BE2C (cell line): ENCODE results near the gene PARP11.

Experiments used
- DNase-seq: peaks from one replicate; pipeline ENCODE4 v3.0.0-alpha.2; 2020
- H3K27me3 ChIP-seq: fragments of 250-450 bp; sonication (Bioruptor Pico); 2 replicates; pipeline ENCODE4 v1.5.1; 2020; ENCODE audit warnings: mild to moderate bottlenecking
- H3K36me3 ChIP-seq: fragments of 250-450 bp; sonication (Bioruptor Pico); 2 replicates; pipeline ENCODE4 v1.5.1; 2020; ENCODE audit warnings: mild to moderate bottlenecking
- H3K4me1 ChIP-seq: fragments of 250-450 bp; sonication (Bioruptor Pico); 2 replicates; pipeline ENCODE4 v1.5.1; 2020
- H3K4me3 ChIP-seq: 2 replicates; pipeline ENCODE4 v1.5.1; 2011; ENCODE audit warnings: low read depth, low read length
- H3K9me3 ChIP-seq: fragments of 250-450 bp; sonication (Bioruptor Pico); 2 replicates; pipeline ENCODE4 v1.5.1; 2020
- TF ChIP-seq, protein P1 (sequence below): IDR thresholded peaks from 2 replicates; pipeline ENCODE4 v1.5.1; 2012; ENCODE audit warnings: mild to moderate bottlenecking, low read depth, low read length

PARP11 gene

DNA sequence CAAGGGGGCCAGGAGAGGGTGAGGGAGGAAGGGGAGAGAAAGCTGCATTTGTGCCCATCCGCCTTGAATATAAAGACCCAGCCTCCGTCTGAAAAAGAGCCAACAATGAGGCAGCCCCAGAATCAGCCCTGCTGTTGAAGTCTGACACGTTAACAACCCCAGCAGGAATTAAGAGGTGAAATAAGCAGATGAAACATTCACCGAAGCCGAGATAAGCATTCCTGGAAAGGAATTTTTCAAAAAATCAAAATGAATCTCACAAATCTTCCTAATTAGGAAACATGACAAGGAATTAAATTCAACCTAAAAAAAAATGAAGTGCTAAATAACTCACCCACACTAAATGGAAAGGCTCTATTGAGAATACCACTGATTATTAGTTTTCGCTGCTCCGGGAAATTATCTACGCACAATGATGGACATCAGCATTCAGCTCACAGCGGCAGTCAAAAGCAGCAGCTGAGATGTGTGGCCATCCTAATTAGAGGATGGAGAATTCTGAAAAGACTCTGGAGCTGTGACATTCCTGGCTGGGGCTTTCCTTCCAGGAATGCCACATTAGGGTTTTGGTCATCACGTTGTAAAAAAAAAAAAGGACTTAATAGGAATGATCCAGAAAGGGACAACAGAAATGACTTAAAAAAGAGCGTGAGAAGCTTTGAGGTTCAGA, 8.2 kb upstream of the PARP11 start:
- TF ChIP-seq, protein P1, sequence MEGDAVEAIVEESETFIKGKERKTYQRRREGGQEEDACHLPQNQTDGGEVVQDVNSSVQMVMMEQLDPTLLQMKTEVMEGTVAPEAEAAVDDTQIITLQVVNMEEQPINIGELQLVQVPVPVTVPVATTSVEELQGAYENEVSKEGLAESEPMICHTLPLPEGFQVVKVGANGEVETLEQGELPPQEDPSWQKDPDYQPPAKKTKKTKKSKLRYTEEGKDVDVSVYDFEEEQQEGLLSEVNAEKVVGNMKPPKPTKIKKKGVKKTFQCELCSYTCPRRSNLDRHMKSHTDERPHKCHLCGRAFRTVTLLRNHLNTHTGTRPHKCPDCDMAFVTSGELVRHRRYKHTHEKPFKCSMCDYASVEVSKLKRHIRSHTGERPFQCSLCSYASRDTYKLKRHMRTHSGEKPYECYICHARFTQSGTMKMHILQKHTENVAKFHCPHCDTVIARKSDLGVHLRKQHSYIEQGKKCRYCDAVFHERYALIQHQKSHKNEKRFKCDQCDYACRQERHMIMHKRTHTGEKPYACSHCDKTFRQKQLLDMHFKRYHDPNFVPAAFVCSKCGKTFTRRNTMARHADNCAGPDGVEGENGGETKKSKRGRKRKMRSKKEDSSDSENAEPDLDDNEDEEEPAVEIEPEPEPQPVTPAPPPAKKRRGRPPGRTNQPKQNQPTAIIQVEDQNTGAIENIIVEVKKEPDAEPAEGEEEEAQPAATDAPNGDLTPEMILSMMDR, result no peak

DNA sequence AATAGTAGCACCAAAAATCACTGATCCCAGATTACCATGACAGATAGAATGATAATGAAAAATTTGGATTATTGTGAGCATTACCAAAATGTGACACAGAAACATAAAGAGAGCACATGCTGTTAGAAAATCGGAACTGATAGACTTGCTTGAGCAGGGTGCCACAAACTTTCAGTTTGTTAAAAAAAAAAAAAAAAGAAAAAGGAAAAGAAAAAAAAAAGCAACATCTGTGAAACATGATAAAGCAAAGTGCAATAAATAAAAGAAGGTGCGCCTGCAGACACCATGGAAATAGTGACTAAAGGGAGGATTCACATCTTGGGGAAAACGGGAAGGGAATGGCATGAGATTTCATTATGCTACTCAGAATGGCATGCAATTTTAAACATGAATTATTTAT, 6.6 kb upstream of the PARP11 start:
- no peak for DNase-seq
- TF ChIP-seq, protein P1, result no peak
- Histone ChIP-seq H3K4me1 (no peaks in the 10 kb centered on the region), H3K36me3 (no peaks in the 10 kb centered on the region), H3K27me3 (peaks cover 48% of the 10 kb centered on the region), H3K4me3 (no peak overlapping the region), H3K9me3 (no peaks in the 10 kb centered on the region)

More for the DNA sequence above, 8.2 kb upstream of the PARP11 start:
- peaks cover 52% of the 10 kb centered on the region for H3K27me3 ChIP-seq
- H3K36me3 ChIP-seq, result no peaks in the 10 kb centered on the region
- no peaks in the 10 kb centered on the region for H3K4me1 ChIP-seq
- DNase-seq, result no peak
- H3K9me3 ChIP-seq, result no peaks in the 10 kb centered on the region
- H3K4me3 ChIP-seq, result no peak overlapping the region

DNA sequence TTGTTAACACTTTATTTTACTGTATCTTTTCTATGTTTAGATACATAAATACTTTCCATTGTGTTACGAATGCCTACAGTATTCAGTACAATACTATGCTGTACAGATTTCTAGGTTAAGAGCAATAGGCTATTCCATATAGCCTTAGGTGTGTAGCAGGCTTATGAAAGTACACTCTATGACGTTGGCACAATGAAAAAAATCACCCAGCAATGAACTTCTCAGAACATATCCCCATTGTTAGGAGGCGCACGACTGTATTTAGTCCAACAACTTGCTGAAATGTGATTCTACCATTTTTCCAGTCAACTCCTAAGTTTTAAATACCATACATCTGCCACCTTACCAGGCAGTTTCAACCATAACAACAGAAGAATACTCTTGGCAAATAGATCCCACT, 1.8 kb downstream of the PARP11 start:
- Histone ChIP-seq H3K27me3 (peaks cover 4% of the 10 kb centered on the region), H3K4me3 (no peak overlapping the region), H3K4me1 (0 out of 2 replicates have a peak, but pooled peaks cover 3% of the 10 kb centered on the region), H3K9me3 (no peaks in the 10 kb centered on the region), H3K36me3 (no peaks in the 10 kb centered on the region)
- TF ChIP-seq, protein P1, result no peak
- no peak for DNase-seq

DNA sequence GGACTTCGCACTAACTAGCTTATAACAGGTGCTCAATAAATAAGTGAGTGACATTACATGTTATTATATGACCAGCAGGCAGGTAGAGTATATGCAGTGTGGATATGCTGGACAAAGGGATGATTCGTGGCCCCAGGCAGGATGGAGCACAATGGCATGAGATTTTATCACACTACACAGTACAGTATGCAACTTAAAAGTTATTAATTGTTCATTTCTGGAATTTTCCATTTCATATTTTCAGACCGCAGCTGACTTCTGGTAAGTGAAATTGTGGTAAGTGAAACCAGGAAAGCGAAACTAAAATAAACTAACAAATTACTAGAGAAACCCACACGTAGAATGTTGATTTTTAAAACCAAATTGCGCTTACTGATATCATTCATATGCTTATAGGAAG, 3.3 kb downstream of the PARP11 start:
- no peak for DNase-seq
- TF ChIP-seq, protein P1, result no peak

DNA sequence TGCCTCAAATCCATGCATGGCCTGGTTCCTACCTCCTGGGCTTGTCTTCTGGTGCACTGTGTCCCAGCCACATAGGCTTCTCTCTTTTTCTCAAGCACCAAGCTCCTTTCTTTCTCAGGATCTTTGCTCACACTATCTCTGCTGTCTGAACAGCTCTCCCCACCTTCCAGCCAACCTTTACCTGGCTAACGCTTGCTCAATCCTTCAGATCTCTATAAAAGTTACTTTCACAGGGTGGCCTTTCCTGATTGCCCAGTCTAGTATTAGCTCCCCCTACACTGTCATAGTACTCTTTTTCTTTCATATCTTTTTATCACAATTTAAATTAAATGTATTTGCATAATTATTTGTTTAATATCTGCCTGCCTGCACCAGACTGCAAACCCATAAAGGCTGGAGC, 3.8 kb downstream of the PARP11 start:
- TF ChIP-seq, protein P1, result no peak
- Histone ChIP-seq H3K4me1 (0 out of 2 replicates have a peak, but pooled peaks cover 3% of the 10 kb centered on the region), H3K36me3 (no peaks in the 10 kb centered on the region), H3K27me3 (no peaks in the 10 kb centered on the region; the same call in 1 of the 2 replicates), H3K4me3 (no peak overlapping the region), H3K9me3 (no peaks in the 10 kb centered on the region)
- no peak for DNase-seq

More for the DNA sequence above, 3.3 kb downstream of the PARP11 start:
- Histone ChIP-seq H3K36me3 (no peaks in the 10 kb centered on the region), H3K4me1 (0 out of 2 replicates have a peak, but pooled peaks cover 3% of the 10 kb centered on the region), H3K27me3 (no peaks in the 10 kb centered on the region; the same call in 1 of the 2 replicates), H3K4me3 (no peak overlapping the region), H3K9me3 (no peaks in the 10 kb centered on the region)

DNA sequence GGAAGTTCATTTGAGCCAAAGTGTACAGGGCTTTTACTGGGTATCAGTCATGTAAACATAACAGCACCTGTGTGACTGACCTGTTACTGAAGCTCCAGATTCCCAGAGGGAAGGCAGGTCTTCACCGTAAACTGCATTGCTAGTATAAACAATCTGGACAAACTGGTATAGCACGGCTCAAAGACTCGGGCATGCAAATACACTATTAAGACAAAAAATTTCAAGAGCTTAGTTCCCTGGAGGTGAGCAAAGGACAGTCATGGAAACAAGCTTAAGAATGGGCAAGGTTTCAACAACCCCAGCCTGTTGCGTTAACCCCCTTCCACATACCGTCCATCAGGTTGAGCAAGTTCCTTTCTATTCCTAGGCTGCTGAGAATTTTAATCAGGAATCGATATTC, 9.4 kb downstream of the PARP11 start:
- no peaks in the 10 kb centered on the region for H3K4me1 ChIP-seq
- TF ChIP-seq, protein P1, result no peak

More for the DNA sequence above, 9.4 kb downstream of the PARP11 start:
- Histone ChIP-seq H3K36me3 (no peaks in the 10 kb centered on the region), H3K4me3 (no peak overlapping the region), H3K9me3 (no peaks in the 10 kb centered on the region), H3K27me3 (no peaks in the 10 kb centered on the region)
- DNase-seq, result no peak
